HG02943 (cell line): ENCODE measurements around the gene ADCY9.

Experiments
- ATAC-seq: cut with Tn5 transposase; IDR thresholded peaks from one replicate; pipeline ENCODE4 v1.9.1; 2021; ENCODE audit warnings: mild to moderate bottlenecking, low read depth, moderate library complexity; ENCODE audit not compliant: unreplicated experiment

The ADCY9 gene

GRCh38 chr16:4096509-4096908 is 19.7 kb downstream of the ADCY9 start:
- no peak for ATAC-seq

GRCh38 chr16:4094127-4094773 is 22.0 kb downstream of the ADCY9 start:
- no peak for ATAC-seq

- ATAC-seq, result no peak
These were observed 22.6 kb downstream of the ADCY9 start for GRCh38 chr16:4093495-4094126.

- ATAC-seq, result no peak
These were observed 23.5 kb downstream of the ADCY9 start for GRCh38 chr16:4092547-4093265.

- ATAC-seq, result no peak
These were observed 24.8 kb downstream of the ADCY9 start for GRCh38 chr16:4091240-4092012.

- no peak for ATAC-seq
These were observed 25.8 kb downstream of the ADCY9 start for GRCh38 chr16:4090351-4090851.

GRCh38 chr16:4089811-4090301 is 26.4 kb downstream of the ADCY9 start:
- ATAC-seq, result no peak

GRCh38 chr16:4089251-4089810 is 26.9 kb downstream of the ADCY9 start:
- no peak for ATAC-seq

GRCh38 chr16:4087990-4088577 is 28.2 kb downstream of the ADCY9 start:
- ATAC-seq, result no peak

GRCh38 chr16:4087099-4087885 is 28.9 kb downstream of the ADCY9 start:
- no peak for ATAC-seq

- no peak for ATAC-seq
These were observed 30.1 kb downstream of the ADCY9 start for GRCh38 chr16:4086153-4086552.

GRCh38 chr16:4085405-4085970 is 30.8 kb downstream of the ADCY9 start:
- ATAC-seq, result no peak

- ATAC-seq, result no peak
These were observed 32.8 kb downstream of the ADCY9 start for GRCh38 chr16:4083347-4083870.

GRCh38 chr16:4082474-4083044 is 33.7 kb downstream of the ADCY9 start:
- ATAC-seq, result no peak

GRCh38 chr16:4081521-4082021 is 34.7 kb downstream of the ADCY9 start:
- no peak for ATAC-seq

GRCh38 chr16:4081047-4081446 is 35.2 kb downstream of the ADCY9 start:
- ATAC-seq, result no peak

- ATAC-seq, result no peak
These were observed 39.0 kb downstream of the ADCY9 start for GRCh38 chr16:4077174-4077649.

GRCh38 chr16:4075534-4075933 is 40.7 kb downstream of the ADCY9 start:
- ATAC-seq, result no peak
